PC-3 (cell line): ENCODE results near the gene SLC25A21. TPM values are rescaled to one million over a fixed set of nuclear protein-coding genes. Genes with fewer than 3 reads are reported as not detected.
"Not testable (repeated sequence)": the region's sequence is repeated elsewhere in the genome, so short reads cannot be mapped to it uniquely, and the experiment has no call there.

Experiments
- ATAC-seq: fragments of 200-7000 bp; cut with Tn5 transposase; 2 replicates; pipeline ENCODE4 v1.9.1; 2020; ENCODE audit warnings: mild to moderate bottlenecking, moderate library complexity
- BruUV-seq: library from RNA; stranded (reverse); fragments of 400-500 nt; replicated peaks from 2 replicates; lab custom pipeline; 2021; lab: Mats Ljungman, UMichigan
- CTCF ChIA-PET: fragments of 300-600 bp; sonication (Branson Sonifier 250); formaldehyde crosslinking; loops from one replicate; lab custom pipeline; 2022; ENCODE audit warnings: antibody characterized with exemption; lab: Charles Lee
- POLR2A ChIA-PET: fragments of 300-600 bp; sonication (Branson Sonifier 250); formaldehyde crosslinking; loops from one replicate; lab custom pipeline; 2022; ENCODE audit warnings: antibody characterized with exemption; ENCODE audit not compliant: unreplicated experiment; lab: Charles Lee
- DNase-seq: peaks from one replicate; pipeline ENCODE4 v3.0.0-alpha.2; 2015
- H2AFZ ChIP-seq: fragments of 300-600 bp; sonication (generic); 2 replicates; pipeline ENCODE4 v1.6.0; 2016; ENCODE audit warnings: antibody characterized with exemption, low read length
- H3F3A ChIP-seq: fragments of 300-600 bp; sonication (generic); one replicate; pipeline ENCODE4 v1.6.0; 2017; ENCODE audit warnings: antibody characterized with exemption, low read length, control low read depth, mild to moderate bottlenecking; ENCODE audit not compliant: unreplicated experiment
- H3K27ac ChIP-seq: fragments of 300-600 bp; sonication (generic); 2 replicates; pipeline ENCODE4 v1.5.1; 2016; ENCODE audit warnings: mild to moderate bottlenecking, low read length
- H3K27me3 ChIP-seq: fragments of 300-600 bp; sonication (generic); 2 replicates; pipeline ENCODE4 v1.6.1; 2016; ENCODE audit warnings: low read length, mixed read lengths
- H3K36me3 ChIP-seq: fragments of 300-600 bp; sonication (generic); 2 replicates; pipeline ENCODE4 v1.6.1; 2016; ENCODE audit warnings: low read depth, mixed run types, low read length, mixed read lengths
- H3K4me1 ChIP-seq: fragments of 300-600 bp; sonication (generic); 2 replicates; pipeline ENCODE4 v1.5.1; 2016; ENCODE audit warnings: low read length; ENCODE audit not compliant: insufficient read depth
- H3K4me2 ChIP-seq: fragments of 300-600 bp; sonication (generic); 2 replicates; pipeline ENCODE4 v1.6.0; 2016; ENCODE audit warnings: low read length
- H3K4me3 ChIP-seq: fragments of 300-600 bp; sonication (generic); 2 replicates; pipeline ENCODE4 v1.5.1; 2016; ENCODE audit warnings: mild to moderate bottlenecking, low read length, mixed read lengths
- H3K79me2 ChIP-seq: fragments of 300-600 bp; sonication (generic); 2 replicates; pipeline ENCODE4 v1.6.1; 2017; ENCODE audit warnings: low read length, mixed read lengths
- H3K9ac ChIP-seq: fragments of 300-600 bp; sonication (generic); 2 replicates; pipeline ENCODE4 v1.6.0; 2016; ENCODE audit warnings: mild to moderate bottlenecking, low read length
- H3K9me2 ChIP-seq: fragments of 300-600 bp; sonication (generic); replicated peaks from 2 replicates; pipeline ENCODE4 v1.6.1; 2016; ENCODE audit warnings: mixed run types, low read length, mixed read lengths
- H3K9me3 ChIP-seq: fragments of 300-600 bp; sonication (generic); 2 replicates; pipeline ENCODE4 v1.6.1; 2016; ENCODE audit warnings: low read length, mixed read lengths
- H4K20me1 ChIP-seq: fragments of 300-600 bp; sonication (generic); 2 replicates; pipeline ENCODE4 v1.6.1; 2016; ENCODE audit warnings: low read length, mixed read lengths
- EZH2 ChIP-seq: fragments of 300-600 bp; sonication (generic); IDR thresholded peaks from one replicate; pipeline ENCODE4 v1.6.1; 2017; ENCODE audit warnings: antibody characterized with exemption, mild to moderate bottlenecking, low read length; ENCODE audit not compliant: unreplicated experiment
- EZH2phosphoT487 ChIP-seq: fragments of 300-600 bp; sonication (generic); IDR thresholded peaks from 2 replicates; pipeline ENCODE4 v1.6.1; 2018; ENCODE audit warnings: mild to moderate bottlenecking, antibody characterized with exemption, low read length, borderline replicate concordance
- intact Hi-C: fragments of 100-400 bp; cut with micrococcal nuclease; formaldehyde crosslinking; loops from 2 replicates; pipeline ENCODE4 v1.9.0; 2023
- total RNA-seq: library from RNA; depleted of rRNA; stranded (reverse); fragments of >200 nt; gene quantifications from 2 replicates; pipeline ENCODE4 v1.2.3, GENCODE V29; 2014
- TF ChIP-seq, protein P1 (sequence below): fragments of 300-600 bp; sonication (generic); conservative IDR thresholded peaks from 2 replicates; pipeline ENCODE4 v1.5.1; 2017; ENCODE audit warnings: antibody characterized with exemption, low read depth, mild to moderate bottlenecking, low read length

The SLC25A21 gene
- total RNA-seq, 1 experiment from 2014 or later: 0.87 TPM

DNA sequence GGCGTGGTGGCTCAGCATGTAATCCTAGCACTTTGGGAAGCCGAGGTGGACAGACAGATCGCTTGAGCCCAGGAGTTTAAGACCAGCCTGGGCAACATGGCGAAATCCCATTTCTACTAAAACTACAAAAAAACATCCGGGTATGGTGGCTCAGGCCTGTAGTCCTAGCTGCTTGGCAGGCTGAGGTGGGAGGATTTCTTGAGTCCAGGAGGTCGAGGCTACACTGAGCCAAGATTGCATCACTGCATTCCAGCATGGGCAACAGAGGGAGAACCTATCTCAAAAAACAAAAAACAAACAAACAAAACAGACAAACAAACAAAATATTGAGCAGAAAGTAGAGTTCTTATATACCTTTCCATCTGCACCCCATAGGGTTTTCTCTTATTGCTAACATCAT is 9.0 kb upstream of the SLC25A21 start:
- CTCF ChIA-PET: no interaction called here
- ATAC-seq: no peak
- POLR2A ChIA-PET: no interaction called here

DNA sequence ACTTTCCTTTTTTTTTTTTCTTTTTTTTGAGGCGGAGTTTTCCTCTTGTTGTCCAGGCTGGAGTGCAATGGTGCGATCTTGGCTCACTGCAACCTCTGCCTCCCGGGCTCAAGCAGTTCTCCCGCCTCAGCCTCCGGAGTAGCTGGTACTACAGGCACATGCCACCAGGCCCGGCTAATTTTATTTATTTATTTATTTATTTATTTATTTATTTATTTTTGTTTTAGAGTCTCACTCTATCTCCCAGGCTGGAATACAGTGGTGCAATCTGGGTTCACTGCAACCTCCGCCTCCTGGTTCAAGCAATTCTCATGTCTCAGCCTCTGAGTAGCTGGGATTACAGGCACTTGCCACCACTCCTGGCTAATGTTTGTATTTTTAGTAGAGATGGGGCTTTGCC is 8.5 kb upstream of the SLC25A21 start:
- intact Hi-C loops, BruUV-seq, CTCF ChIA-PET: not testable (repeated sequence)

More for the DNA sequence above, 9.0 kb upstream of the SLC25A21 start:
- no peak for DNase-seq
- no peak overlapping the region for H3K4me3 ChIP-seq
- H4K20me1 ChIP-seq: no peaks in the 10 kb centered on the region
- no TSS peak for BruUV-seq
- H3K9me3 ChIP-seq: no peaks in the 10 kb centered on the region
- H2AFZ ChIP-seq: no peak overlapping the region
- no peaks in the 10 kb centered on the region for H3K79me2 ChIP-seq
- peaks cover 7% of the 10 kb centered on the region for H3F3A ChIP-seq
- no peak overlapping the region for H3K9ac ChIP-seq
- peaks cover 11% of the 10 kb centered on the region for H3K4me1 ChIP-seq
- TF ChIP-seq, protein P1, sequence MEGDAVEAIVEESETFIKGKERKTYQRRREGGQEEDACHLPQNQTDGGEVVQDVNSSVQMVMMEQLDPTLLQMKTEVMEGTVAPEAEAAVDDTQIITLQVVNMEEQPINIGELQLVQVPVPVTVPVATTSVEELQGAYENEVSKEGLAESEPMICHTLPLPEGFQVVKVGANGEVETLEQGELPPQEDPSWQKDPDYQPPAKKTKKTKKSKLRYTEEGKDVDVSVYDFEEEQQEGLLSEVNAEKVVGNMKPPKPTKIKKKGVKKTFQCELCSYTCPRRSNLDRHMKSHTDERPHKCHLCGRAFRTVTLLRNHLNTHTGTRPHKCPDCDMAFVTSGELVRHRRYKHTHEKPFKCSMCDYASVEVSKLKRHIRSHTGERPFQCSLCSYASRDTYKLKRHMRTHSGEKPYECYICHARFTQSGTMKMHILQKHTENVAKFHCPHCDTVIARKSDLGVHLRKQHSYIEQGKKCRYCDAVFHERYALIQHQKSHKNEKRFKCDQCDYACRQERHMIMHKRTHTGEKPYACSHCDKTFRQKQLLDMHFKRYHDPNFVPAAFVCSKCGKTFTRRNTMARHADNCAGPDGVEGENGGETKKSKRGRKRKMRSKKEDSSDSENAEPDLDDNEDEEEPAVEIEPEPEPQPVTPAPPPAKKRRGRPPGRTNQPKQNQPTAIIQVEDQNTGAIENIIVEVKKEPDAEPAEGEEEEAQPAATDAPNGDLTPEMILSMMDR: no peak
- TF ChIP-seq EZH2 (no peak), EZH2phosphoT487 (no peak)
- H3K4me2 ChIP-seq: no peak overlapping the region
- intact Hi-C loops: no loop called here
- no peaks in the 10 kb centered on the region for H3K27me3 ChIP-seq
- no peaks in the 10 kb centered on the region for H3K9me2 ChIP-seq
- H3K36me3 ChIP-seq: no peaks in the 10 kb centered on the region
- H3K27ac ChIP-seq: no peak overlapping the region

DNA sequence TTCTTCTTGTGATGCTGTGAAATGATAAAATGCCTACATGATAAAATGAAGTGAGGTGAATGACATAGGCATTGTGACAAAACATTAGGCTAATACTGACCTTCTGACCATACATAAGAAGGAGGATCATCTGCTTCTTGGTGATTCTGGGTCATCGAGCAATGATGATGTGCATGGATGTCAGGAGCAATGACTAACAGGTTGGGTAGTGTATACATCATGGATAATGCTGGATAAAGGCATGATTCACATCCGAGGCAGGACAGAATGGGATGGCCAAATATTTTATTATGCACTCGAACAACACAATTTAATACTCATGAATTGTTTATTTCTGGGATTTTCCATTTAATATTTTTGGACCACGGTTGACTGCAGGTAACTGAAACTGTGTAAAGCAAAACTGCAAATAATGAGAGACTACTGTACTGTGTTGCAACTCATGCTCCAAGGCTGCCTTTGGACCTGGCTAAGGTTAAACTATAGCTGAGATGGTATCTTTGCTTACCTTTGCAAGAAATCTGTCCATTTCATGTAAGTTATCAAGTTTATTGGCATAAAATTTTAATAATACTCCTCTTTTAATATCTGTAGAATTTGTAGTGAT is 7.6 kb upstream of the SLC25A21 start:
- no peaks in the 10 kb centered on the region for H3K27me3 ChIP-seq
- peak overlapping the region; percentile 89 for H3K27ac ChIP-seq
- H3K4me2 ChIP-seq: peak overlapping the region; percentile 35
- DNase-seq (peak; percentile 91), ATAC-seq (peak; percentile 99)
- no peaks in the 10 kb centered on the region for H3K36me3 ChIP-seq
- H3K4me3 ChIP-seq: no peak overlapping the region
- ChIA-PET POLR2A (no interaction called here), CTCF (no interaction called here)
- no peaks in the 10 kb centered on the region for H3K9me2 ChIP-seq
- H4K20me1 ChIP-seq: no peaks in the 10 kb centered on the region
- no peaks in the 10 kb centered on the region for H3K9me3 ChIP-seq
- H3K9ac ChIP-seq: peak overlapping the region; percentile 10; the same call in 1 of the 2 replicates
- no TSS peak for BruUV-seq
- TF ChIP-seq, protein P1: no peak
- no peak for TF ChIP-seq EZH2phosphoT487
- TF ChIP-seq EZH2: no peak
- H3F3A ChIP-seq: peaks cover 7% of the 10 kb centered on the region
- intact Hi-C loops: loop anchor here (10.0 kb wide), 1 partner anchor 405 kb away; no protein-coding TSS in a partner anchor
- no peak overlapping the region for H2AFZ ChIP-seq
- peaks cover 8% of the 10 kb centered on the region for H3K4me1 ChIP-seq
- H3K79me2 ChIP-seq: no peaks in the 10 kb centered on the region

More for the DNA sequence above, 8.5 kb upstream of the SLC25A21 start:
- H2AFZ ChIP-seq, H3K9me3 ChIP-seq, DNase-seq, H3K4me2 ChIP-seq, H3K9ac ChIP-seq, H3K4me1 ChIP-seq, H3K27me3 ChIP-seq, H3K79me2 ChIP-seq, H3K36me3 ChIP-seq, ATAC-seq, H3K9me2 ChIP-seq, H3K4me3 ChIP-seq, H4K20me1 ChIP-seq, H3F3A ChIP-seq, POLR2A ChIA-PET: not testable (repeated sequence)
- peak overlapping the region; percentile 89 for H3K27ac ChIP-seq
